Type B pancreatic cell (in vitro differentiated cells): ENCODE data around the gene HBZ. TPM values are rescaled to one million over a fixed set of nuclear protein-coding genes. Genes with fewer than 3 reads are reported as not detected.

Experiments used
- DNase-seq: peaks from one replicate; pipeline ENCODE4 v3.0.0; 2021; ENCODE audit warnings: mixed read lengths; ENCODE audit not compliant: unreplicated experiment; ENCODE audit errors: extremely low spot score
- H3K27ac Mint-ChIP-seq: 2 replicates; pipeline ENCODE4 v1.8.0; 2021; ENCODE audit warnings: mild to moderate bottlenecking, mixed read lengths
- H3K27me3 Mint-ChIP-seq: 2 replicates; pipeline ENCODE4 v1.8.0; 2021; ENCODE audit warnings: mixed read lengths
- H3K36me3 Mint-ChIP-seq: 2 replicates; pipeline ENCODE4 v1.8.0; 2021; ENCODE audit warnings: mixed read lengths
- H3K4me1 Mint-ChIP-seq: one replicate; pipeline ENCODE4 v1.8.0; 2021; ENCODE audit warnings: mixed read lengths; ENCODE audit not compliant: unreplicated experiment
- H3K4me3 Mint-ChIP-seq: 2 replicates; pipeline ENCODE4 v1.8.0; 2021; ENCODE audit warnings: mild to moderate bottlenecking, mixed read lengths
- H3K9me3 Mint-ChIP-seq: 2 replicates; pipeline ENCODE4 v1.8.0; 2021; ENCODE audit warnings: mixed read lengths
- total RNA-seq: library from RNA; stranded (reverse); gene quantifications from 2 replicates; pipeline ENCODE4 v1.2.1, GENCODE V29; 2021; ENCODE audit warnings: low replicate concordance
- TF ChIP-seq, protein P1 (sequence below): fragments of 200-600 bp; sonication (generic); conservative IDR thresholded peaks from 2 replicates; pipeline ENCODE4 v1.5.0; 2021; ENCODE audit warnings: antibody characterized with exemption, mild to moderate bottlenecking

HBZ gene
- total RNA-seq, 1 donor from 2014 or later, result not detected

DNA sequence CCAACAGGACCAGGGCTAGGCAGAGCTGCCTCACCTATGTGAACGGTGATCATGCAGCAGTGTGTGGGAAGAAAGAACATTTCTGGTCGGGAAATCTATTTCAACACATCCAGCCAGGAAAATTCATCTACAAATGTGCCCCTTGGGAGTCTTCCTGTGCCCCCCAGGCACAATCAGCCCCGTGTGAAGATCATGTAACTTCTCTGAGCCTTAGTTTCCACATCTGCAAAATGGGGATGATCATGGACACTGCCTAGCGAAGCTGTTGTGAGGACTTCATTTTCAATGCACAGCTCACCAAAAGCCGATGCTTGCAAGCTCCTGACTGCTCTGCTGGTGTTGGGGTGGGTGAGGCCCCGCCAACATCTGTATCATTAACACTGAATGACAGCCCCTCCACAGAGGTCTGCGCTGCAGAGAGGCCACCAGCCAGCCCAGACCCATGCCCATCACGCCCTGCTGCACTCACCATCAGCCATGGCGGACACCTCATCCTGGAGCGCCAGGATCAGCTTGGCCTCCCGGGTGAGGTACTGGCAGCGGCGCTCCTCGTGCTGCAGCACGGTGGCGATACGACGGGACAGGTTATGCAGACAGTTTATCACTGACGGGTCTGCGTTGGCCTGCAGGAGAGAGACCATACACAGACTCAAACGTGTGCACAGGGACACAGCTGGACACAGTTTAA, 40.1 kb upstream of the HBZ start:
- TF ChIP-seq, protein P1, sequence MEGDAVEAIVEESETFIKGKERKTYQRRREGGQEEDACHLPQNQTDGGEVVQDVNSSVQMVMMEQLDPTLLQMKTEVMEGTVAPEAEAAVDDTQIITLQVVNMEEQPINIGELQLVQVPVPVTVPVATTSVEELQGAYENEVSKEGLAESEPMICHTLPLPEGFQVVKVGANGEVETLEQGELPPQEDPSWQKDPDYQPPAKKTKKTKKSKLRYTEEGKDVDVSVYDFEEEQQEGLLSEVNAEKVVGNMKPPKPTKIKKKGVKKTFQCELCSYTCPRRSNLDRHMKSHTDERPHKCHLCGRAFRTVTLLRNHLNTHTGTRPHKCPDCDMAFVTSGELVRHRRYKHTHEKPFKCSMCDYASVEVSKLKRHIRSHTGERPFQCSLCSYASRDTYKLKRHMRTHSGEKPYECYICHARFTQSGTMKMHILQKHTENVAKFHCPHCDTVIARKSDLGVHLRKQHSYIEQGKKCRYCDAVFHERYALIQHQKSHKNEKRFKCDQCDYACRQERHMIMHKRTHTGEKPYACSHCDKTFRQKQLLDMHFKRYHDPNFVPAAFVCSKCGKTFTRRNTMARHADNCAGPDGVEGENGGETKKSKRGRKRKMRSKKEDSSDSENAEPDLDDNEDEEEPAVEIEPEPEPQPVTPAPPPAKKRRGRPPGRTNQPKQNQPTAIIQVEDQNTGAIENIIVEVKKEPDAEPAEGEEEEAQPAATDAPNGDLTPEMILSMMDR, result no peak
- Mint-ChIP-seq H3K27ac (no peak overlapping the region), H3K9me3 (no peaks in the 10 kb centered on the region), H3K4me1 (no peaks in the 10 kb centered on the region), H3K4me3 (no peak overlapping the region), H3K27me3 (no peaks in the 10 kb centered on the region), H3K36me3 (peaks cover 3% of the 10 kb centered on the region)
- no peak for DNase-seq

DNA sequence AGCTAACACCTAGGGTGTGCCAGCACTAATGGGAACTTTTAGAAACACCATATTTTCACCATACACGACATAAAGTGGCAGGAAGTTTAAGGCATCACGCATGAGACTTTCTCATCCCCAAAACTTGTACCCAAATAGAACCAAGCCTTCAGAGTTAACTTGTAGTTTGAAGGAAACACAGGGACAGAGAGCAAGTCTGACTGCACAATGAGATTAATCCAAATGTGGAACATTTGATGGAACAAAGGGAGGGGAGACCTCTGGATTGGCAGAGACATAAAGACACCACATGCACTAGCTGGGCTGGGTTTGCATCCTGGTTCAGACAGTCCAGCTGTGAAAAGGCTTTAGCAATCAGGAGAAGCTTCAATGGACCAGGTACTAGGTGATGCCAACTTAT, 38.1 kb upstream of the HBZ start:
- H3K9me3 Mint-ChIP-seq, result no peaks in the 10 kb centered on the region
- no peak overlapping the region for H3K27ac Mint-ChIP-seq
- no peaks in the 10 kb centered on the region for H3K4me1 Mint-ChIP-seq
- TF ChIP-seq, protein P1, result no peak
- H3K27me3 Mint-ChIP-seq, result no peaks in the 10 kb centered on the region
- no peak overlapping the region for H3K4me3 Mint-ChIP-seq
- no peak for DNase-seq
- H3K36me3 Mint-ChIP-seq, result peaks cover 3% of the 10 kb centered on the region

DNA sequence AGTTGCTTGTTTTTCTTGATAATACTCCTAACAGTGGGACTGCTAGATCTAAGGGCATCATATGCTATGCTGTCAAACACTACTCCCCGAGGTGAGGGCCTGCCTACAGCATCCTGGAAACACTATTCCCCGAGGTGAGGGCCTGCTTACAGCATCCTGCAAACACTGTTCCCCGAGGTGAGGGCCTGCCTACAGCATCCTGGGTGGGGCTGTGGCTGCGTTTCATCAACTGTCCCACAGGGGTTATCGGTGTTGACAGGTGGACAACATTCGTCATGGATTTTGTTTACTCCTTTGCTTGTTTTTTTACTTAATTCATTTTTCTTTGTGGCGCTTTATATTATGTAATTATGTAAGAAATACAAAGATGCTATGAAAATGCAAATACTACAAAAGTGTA, 36.4 kb upstream of the HBZ start:
- Mint-ChIP-seq H3K27ac (no peak overlapping the region), H3K4me3 (no peak overlapping the region), H3K4me1 (no peaks in the 10 kb centered on the region), H3K27me3 (no peaks in the 10 kb centered on the region), H3K36me3 (peaks cover 3% of the 10 kb centered on the region), H3K9me3 (no peaks in the 10 kb centered on the region)
- DNase-seq, result no peak
- TF ChIP-seq, protein P1, result no peak

DNA sequence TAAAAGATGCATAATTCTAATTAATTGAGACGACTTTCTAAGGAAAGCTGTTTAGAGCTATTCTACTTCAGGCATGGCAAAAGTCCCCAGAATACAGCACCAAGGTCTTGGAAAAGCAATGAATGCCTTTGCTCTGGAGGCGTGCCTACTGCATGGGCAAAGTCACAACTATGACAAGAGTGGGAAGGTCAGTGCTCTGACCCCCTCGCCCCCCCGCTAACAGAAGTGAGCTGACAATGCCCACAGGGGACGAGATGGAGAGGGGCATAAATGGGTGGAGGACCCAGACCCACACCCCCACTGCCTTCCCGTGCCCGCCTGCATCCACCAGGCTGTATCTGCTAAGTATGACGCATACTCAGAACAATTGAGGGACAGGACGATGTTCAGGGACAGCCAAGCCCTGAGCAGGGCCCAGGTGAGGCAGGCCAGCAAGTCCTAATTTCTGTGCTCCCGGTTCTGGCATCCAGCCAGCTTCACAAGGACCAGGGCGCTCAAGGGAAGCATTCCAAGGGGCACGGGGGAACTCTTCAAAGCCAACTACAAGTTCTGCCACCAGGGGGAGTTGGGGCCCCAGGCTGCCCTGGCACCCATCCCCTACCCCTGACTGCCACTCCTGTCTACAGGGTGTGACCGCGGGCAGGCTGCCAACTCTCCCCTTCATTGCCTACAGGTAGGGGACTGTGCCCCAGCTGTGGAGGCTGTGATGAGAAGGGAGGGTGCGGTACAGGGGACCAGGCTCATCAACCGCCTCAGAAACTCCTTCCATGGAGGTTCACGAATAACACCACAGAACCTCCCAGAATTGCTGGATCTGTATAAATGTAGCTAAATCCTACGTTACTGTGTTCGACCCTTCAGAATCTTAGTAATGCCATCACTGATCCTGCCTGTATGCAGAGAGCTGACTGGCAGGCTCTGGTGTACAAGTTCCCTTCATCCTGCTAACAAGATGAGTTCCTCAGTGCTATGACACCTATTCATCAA, 34.8 kb upstream of the HBZ start:
- H3K4me3 Mint-ChIP-seq, result no peak overlapping the region
- TF ChIP-seq, protein P1, result peak; percentile 82
- peak; percentile 77 for DNase-seq
- no peaks in the 10 kb centered on the region for H3K4me1 Mint-ChIP-seq
- H3K36me3 Mint-ChIP-seq, result peaks cover 3% of the 10 kb centered on the region
- H3K9me3 Mint-ChIP-seq, result no peaks in the 10 kb centered on the region
- H3K27ac Mint-ChIP-seq, result no peak overlapping the region
- no peaks in the 10 kb centered on the region for H3K27me3 Mint-ChIP-seq

DNA sequence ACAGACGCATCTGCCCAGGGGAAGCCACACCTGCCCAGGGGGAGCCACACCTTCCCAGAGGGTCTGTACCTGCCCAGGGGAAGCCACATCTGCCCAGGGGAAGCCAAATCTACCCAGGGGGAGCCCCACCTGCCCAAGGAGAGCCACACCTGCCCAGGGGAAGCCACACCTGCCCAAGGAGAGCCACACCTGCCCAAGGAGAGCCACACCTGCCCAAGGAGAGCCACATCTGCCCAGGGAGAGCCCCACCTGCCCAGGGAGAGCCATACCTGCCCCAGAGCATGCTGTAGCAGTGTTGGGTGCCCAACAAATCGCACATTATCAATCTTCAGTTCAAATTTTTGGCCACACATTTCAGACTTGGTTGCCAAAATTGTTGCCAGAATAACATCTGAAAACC, 33.6 kb upstream of the HBZ start:
- Mint-ChIP-seq H3K27ac (no peak overlapping the region), H3K4me1 (no peaks in the 10 kb centered on the region), H3K4me3 (no peak overlapping the region), H3K36me3 (peaks cover 3% of the 10 kb centered on the region), H3K9me3 (no peaks in the 10 kb centered on the region), H3K27me3 (no peaks in the 10 kb centered on the region)
- TF ChIP-seq, protein P1, result no peak
- no peak for DNase-seq
